ENCODE data around the gene PBX1.

Gene PBX1

DNA sequence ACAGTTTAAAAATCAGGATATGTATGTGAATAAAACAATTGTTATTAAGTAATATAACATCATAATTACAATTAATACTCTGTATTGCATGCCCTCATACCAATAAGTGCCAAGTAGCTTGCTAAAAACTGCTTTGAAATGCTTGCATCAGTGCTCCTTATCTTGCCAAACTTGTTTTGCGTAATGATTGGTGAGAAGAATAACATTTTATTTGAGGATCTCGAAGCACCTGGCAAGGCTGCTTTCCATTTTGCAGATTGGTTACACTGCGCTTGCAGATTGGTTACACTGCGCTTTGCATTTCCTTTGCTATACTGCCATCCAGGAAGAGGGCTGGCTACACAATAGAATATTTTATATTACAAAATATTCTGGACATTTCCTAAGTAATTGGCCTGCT lies 1.7 kb upstream of the PBX1 start:
- H3K9ac ChIP-seq (ENCODE audit: low read length): no peak overlapping the region
- no peak overlapping the region for H3K27ac ChIP-seq (ENCODE audit: low read length)

GRCh38 chr1:164559342-164560051 lies 513 bp downstream of the PBX1 start:
- H3K27ac ChIP-seq (ENCODE audit: low read length): no peak overlapping the region

More for the DNA sequence above, 1.7 kb upstream of the PBX1 start:
- Histone ChIP-seq H3K4me1 (ENCODE audit: control insufficient read depth, low read depth, low read length) (peaks cover 23% of the 10 kb centered on the region), H3K4me3 (ENCODE audit: low read length) (no peak overlapping the region), H3K27me3 (ENCODE audit: control insufficient read depth, insufficient read depth, low read length) (no peaks in the 10 kb centered on the region), H3K36me3 (ENCODE audit: control insufficient read depth, low read depth, low read length) (no peaks in the 10 kb centered on the region), H3K9me3 (ENCODE audit: control insufficient read depth, low read depth, low read length) (no peaks in the 10 kb centered on the region)

GRCh38 chr1:164560121-164560541 lies 1.1 kb downstream of the PBX1 start:
- Histone ChIP-seq H3K27me3 (ENCODE audit: control insufficient read depth, insufficient read depth, low read length) (no peaks in the 10 kb centered on the region), H3K9ac (ENCODE audit: low read length) (peak overlapping the region; percentile 60), H3K36me3 (ENCODE audit: control insufficient read depth, low read depth, low read length) (peaks cover 7% of the 10 kb centered on the region), H3K4me1 (ENCODE audit: control insufficient read depth, low read depth, low read length) (peaks cover 50% of the 10 kb centered on the region), H3K9me3 (ENCODE audit: control insufficient read depth, low read depth, low read length) (no peaks in the 10 kb centered on the region), H3K4me3 (ENCODE audit: low read length) (peak overlapping the region; percentile 67), H3K27ac (ENCODE audit: low read length) (no peak overlapping the region)

More at GRCh38 chr1:164559342-164560051, 513 bp downstream of the PBX1 start:
- H3K36me3 ChIP-seq (ENCODE audit: control insufficient read depth, low read depth, low read length): peaks cover 7% of the 10 kb centered on the region
- no peaks in the 10 kb centered on the region for H3K27me3 ChIP-seq (ENCODE audit: control insufficient read depth, insufficient read depth, low read length)
- H3K9me3 ChIP-seq (ENCODE audit: control insufficient read depth, low read depth, low read length): no peaks in the 10 kb centered on the region
- H3K9ac ChIP-seq (ENCODE audit: low read length): peak overlapping the region; percentile 60
- peaks cover 45% of the 10 kb centered on the region for H3K4me1 ChIP-seq (ENCODE audit: control insufficient read depth, low read depth, low read length)
- H3K4me3 ChIP-seq (ENCODE audit: low read length): peak overlapping the region; percentile 67

DNA sequence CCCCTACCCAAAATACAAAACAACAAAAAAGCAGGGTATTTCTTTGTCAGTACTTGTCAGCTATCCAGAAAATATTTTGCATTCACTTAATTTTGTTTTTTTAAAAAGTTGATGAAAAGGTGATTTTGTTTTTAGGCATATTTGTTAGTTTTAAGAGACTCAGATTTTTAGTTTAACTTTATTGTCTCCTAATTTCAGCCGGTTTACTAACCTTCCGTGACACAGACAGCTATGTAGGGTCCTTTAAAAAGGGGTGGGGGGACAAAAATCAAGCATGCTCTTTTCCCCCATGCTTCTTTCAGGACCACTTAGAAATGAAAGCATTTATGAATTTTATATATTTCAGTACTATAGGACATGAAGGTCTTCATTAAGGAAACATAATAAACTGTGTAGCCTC lies 1.6 kb downstream of the PBX1 start:
- Histone ChIP-seq H3K27ac (ENCODE audit: low read length) (no peak overlapping the region), H3K27me3 (ENCODE audit: control insufficient read depth, insufficient read depth, low read length) (no peaks in the 10 kb centered on the region), H3K9me3 (ENCODE audit: control insufficient read depth, low read depth, low read length) (no peaks in the 10 kb centered on the region), H3K36me3 (ENCODE audit: control insufficient read depth, low read depth, low read length) (peaks cover 7% of the 10 kb centered on the region), H3K4me3 (ENCODE audit: low read length) (peak overlapping the region; percentile 67), H3K9ac (ENCODE audit: low read length) (peak overlapping the region; percentile 60), H3K4me1 (ENCODE audit: control insufficient read depth, low read depth, low read length) (peaks cover 54% of the 10 kb centered on the region)

- H3K9me3 ChIP-seq (ENCODE audit: control insufficient read depth, low read depth, low read length): no peaks in the 10 kb centered on the region
- H3K27me3 ChIP-seq (ENCODE audit: control insufficient read depth, insufficient read depth, low read length): no peaks in the 10 kb centered on the region
- H3K36me3 ChIP-seq (ENCODE audit: control insufficient read depth, low read depth, low read length): peaks cover 10% of the 10 kb centered on the region
- H3K27ac ChIP-seq (ENCODE audit: low read length): no peak overlapping the region
- H3K9ac ChIP-seq (ENCODE audit: low read length): peak overlapping the region; percentile 60
- peaks cover 58% of the 10 kb centered on the region for H3K4me1 ChIP-seq (ENCODE audit: control insufficient read depth, low read depth, low read length)
- peak overlapping the region; percentile 67 for H3K4me3 ChIP-seq (ENCODE audit: low read length)
Measured at GRCh38 chr1:164561007-164561406, 2.0 kb downstream of the PBX1 start.

GRCh38 chr1:164561472-164561871 lies 2.5 kb downstream of the PBX1 start:
- H3K4me3 ChIP-seq (ENCODE audit: low read length): peak overlapping the region; percentile 67
- H3K36me3 ChIP-seq (ENCODE audit: control insufficient read depth, low read depth, low read length): peaks cover 13% of the 10 kb centered on the region
- no peak overlapping the region for H3K27ac ChIP-seq (ENCODE audit: low read length)
- H3K4me1 ChIP-seq (ENCODE audit: control insufficient read depth, low read depth, low read length): peaks cover 63% of the 10 kb centered on the region
- H3K9ac ChIP-seq (ENCODE audit: low read length): peak overlapping the region; percentile 60
- H3K9me3 ChIP-seq (ENCODE audit: control insufficient read depth, low read depth, low read length): no peaks in the 10 kb centered on the region
- no peaks in the 10 kb centered on the region for H3K27me3 ChIP-seq (ENCODE audit: control insufficient read depth, insufficient read depth, low read length)

DNA sequence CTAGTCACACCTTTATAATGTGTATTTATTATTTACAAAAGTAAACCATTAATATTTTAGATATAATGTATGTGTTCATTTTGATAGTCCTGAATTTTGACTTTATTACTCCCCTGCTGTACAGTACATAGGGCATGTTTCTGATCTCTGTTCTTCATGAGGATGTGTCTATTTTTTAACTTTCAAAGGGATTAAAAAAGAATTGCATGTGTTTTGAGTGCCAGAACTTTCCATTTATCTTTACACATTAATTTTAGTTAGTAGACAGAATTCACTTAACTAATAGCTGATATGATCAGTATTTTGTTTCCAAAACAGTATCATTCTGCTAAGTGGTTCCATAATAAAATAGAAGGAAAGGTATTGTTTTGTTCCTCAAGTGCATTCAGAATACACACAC lies 3.1 kb downstream of the PBX1 start:
- peak overlapping the region; percentile 67 for H3K4me3 ChIP-seq (ENCODE audit: low read length)
- no peaks in the 10 kb centered on the region for H3K27me3 ChIP-seq (ENCODE audit: control insufficient read depth, insufficient read depth, low read length)
- peak overlapping the region; percentile 60 for H3K9ac ChIP-seq (ENCODE audit: low read length)
- H3K9me3 ChIP-seq (ENCODE audit: control insufficient read depth, low read depth, low read length): no peaks in the 10 kb centered on the region
- peaks cover 13% of the 10 kb centered on the region for H3K36me3 ChIP-seq (ENCODE audit: control insufficient read depth, low read depth, low read length)
- H3K4me1 ChIP-seq (ENCODE audit: control insufficient read depth, low read depth, low read length): peaks cover 63% of the 10 kb centered on the region
- no peak overlapping the region for H3K27ac ChIP-seq (ENCODE audit: low read length)

DNA sequence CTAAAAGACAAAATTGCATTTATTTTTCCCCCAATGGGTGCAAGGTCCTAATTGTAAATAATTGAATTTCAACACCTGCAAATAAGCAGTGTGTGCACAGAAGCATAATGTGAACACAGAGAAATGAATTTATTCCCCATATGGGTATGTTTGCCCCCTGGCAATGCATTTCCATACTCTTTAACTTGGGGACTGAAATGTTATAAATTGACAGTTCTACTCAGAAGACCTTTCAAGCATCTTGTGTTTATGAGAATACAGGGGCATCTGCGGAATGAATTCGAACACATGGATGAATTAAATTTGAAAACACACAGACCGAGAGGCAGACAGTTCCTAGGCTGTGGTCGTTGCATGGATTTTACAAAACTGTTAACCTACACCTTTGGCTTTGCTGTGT lies 3.5 kb downstream of the PBX1 start:
- Histone ChIP-seq H3K9me3 (ENCODE audit: control insufficient read depth, low read depth, low read length) (no peaks in the 10 kb centered on the region), H3K36me3 (ENCODE audit: control insufficient read depth, low read depth, low read length) (peaks cover 13% of the 10 kb centered on the region), H3K4me3 (ENCODE audit: low read length) (peak overlapping the region; percentile 67), H3K9ac (ENCODE audit: low read length) (peak overlapping the region; percentile 60), H3K4me1 (ENCODE audit: control insufficient read depth, low read depth, low read length) (peaks cover 60% of the 10 kb centered on the region), H3K27ac (ENCODE audit: low read length) (no peak overlapping the region), H3K27me3 (ENCODE audit: control insufficient read depth, insufficient read depth, low read length) (no peaks in the 10 kb centered on the region)

DNA sequence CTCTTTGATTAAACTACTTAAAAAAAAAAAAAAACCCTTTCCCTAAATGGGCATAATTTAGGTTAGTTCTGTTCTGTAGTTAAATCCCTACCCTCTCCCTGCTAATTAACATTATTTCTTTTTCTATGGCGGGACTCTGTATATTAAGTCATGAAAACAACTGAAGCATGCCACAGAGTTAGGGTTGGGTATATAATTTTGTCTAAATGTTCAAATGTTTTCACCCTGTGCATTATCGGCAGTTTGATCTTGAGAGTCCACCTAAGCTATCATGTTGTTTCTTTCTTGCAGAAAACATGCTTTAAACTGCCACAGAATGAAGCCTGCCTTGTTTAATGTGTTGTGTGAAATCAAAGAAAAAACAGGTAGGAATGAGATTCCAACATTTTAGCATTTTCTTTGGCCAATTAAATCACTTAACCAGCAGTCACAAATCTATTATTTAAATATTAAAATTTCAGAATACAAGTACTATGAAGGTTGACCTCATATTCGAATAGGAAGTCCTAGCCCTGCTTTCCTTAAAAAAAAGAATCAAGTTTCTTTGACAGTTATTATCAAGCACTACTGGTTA lies 4.0 kb downstream of the PBX1 start:
- H3K4me1 ChIP-seq (ENCODE audit: control insufficient read depth, low read depth, low read length): peaks cover 55% of the 10 kb centered on the region
- no peak overlapping the region for H3K27ac ChIP-seq (ENCODE audit: low read length)
- H3K9me3 ChIP-seq (ENCODE audit: control insufficient read depth, low read depth, low read length): no peaks in the 10 kb centered on the region
- H3K9ac ChIP-seq (ENCODE audit: low read length): peak overlapping the region; percentile 60
- H3K4me3 ChIP-seq (ENCODE audit: low read length): peak overlapping the region; percentile 67
- peaks cover 13% of the 10 kb centered on the region for H3K36me3 ChIP-seq (ENCODE audit: control insufficient read depth, low read depth, low read length)
- H3K27me3 ChIP-seq (ENCODE audit: control insufficient read depth, insufficient read depth, low read length): no peaks in the 10 kb centered on the region

- Histone ChIP-seq H3K9me3 (ENCODE audit: control insufficient read depth, low read depth, low read length) (no peaks in the 10 kb centered on the region), H3K36me3 (ENCODE audit: control insufficient read depth, low read depth, low read length) (peaks cover 19% of the 10 kb centered on the region), H3K4me3 (ENCODE audit: low read length) (peak overlapping the region; percentile 67), H3K4me1 (ENCODE audit: control insufficient read depth, low read depth, low read length) (peaks cover 58% of the 10 kb centered on the region), H3K9ac (ENCODE audit: low read length) (peak overlapping the region; percentile 60), H3K27me3 (ENCODE audit: control insufficient read depth, insufficient read depth, low read length) (no peaks in the 10 kb centered on the region), H3K27ac (ENCODE audit: low read length) (peak overlapping the region; percentile 49)
Measured at GRCh38 chr1:164563721-164564360, 4.9 kb downstream of the PBX1 start.

DNA sequence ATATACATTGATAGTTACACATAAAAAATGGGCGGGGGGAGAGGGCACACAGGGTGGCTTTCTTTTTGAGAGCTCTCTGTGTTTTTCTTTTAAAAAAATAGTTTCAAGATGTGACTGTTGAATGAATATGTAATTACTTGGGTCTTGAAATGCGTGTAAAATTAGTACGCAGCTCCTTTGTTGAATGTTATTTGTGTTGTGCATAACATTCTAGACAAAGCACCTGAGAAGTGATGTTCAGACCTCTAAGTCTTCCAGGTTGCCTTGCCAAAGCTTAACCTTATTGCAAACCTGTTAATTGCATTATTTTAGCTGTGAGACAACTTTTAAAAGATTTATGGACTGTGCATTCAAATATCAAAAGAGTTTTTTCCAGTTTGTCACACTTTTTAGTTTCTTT lies 5.4 kb downstream of the PBX1 start:
- Histone ChIP-seq H3K4me1 (ENCODE audit: control insufficient read depth, low read depth, low read length) (peaks cover 58% of the 10 kb centered on the region), H3K27ac (ENCODE audit: low read length) (no peak overlapping the region), H3K27me3 (ENCODE audit: control insufficient read depth, insufficient read depth, low read length) (no peaks in the 10 kb centered on the region), H3K4me3 (ENCODE audit: low read length) (peak overlapping the region; percentile 67), H3K9ac (ENCODE audit: low read length) (no peak overlapping the region), H3K36me3 (ENCODE audit: control insufficient read depth, low read depth, low read length) (peaks cover 19% of the 10 kb centered on the region), H3K9me3 (ENCODE audit: control insufficient read depth, low read depth, low read length) (no peaks in the 10 kb centered on the region)

Measured in iPS-18a (cell line).